ENCODE measurements around the gene SMO.

The SMO gene

DNA sequence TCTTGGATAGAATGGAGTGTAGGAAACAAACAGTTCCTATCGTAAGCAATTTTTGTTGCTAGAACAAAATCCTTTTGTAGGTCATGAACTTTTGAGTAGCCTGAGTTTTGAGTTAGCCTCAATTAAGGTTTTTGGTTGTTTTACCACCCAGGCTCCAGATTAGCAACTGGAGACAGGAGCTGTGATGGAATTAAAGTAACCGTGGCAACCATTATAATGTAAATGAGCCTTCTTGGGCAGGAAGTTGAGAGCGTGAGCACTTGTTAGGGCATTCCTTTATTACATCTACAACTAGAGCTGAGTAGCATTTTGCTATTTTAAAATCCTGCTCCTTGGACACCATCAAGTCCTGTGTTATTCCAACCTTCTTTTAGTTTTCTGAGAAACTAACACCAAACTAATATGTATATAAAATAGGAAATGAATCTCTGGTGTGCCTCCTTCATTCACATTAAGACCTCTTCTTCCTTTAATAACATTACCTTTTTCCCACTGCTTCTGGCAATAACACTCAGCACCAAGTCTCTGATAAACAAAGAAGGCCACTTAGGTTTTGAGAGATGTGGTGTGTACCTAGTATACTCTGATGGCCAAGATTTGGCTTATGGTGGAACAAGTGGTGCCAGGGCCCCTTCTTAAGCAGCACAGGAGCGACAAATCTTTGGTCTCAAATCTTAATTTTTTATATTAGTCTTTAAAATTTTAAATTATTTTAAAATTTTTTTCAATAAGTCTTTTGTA lies 70.4 kb downstream of the SMO start:
- H3K9me3 Mint-ChIP-seq: no peaks in the 10 kb centered on the region
- H3K4me3 Mint-ChIP-seq: no peak overlapping the region
- peaks cover 31% of the 10 kb centered on the region for H3K4me1 Mint-ChIP-seq
- H3K27me3 Mint-ChIP-seq: no peaks in the 10 kb centered on the region
- DNase-seq: no peak
- ATAC-seq: no peak
- no peaks in the 10 kb centered on the region for H3K36me3 Mint-ChIP-seq (ENCODE audit: low read depth)
- H3K27ac Mint-ChIP-seq: no peak overlapping the region

DNA sequence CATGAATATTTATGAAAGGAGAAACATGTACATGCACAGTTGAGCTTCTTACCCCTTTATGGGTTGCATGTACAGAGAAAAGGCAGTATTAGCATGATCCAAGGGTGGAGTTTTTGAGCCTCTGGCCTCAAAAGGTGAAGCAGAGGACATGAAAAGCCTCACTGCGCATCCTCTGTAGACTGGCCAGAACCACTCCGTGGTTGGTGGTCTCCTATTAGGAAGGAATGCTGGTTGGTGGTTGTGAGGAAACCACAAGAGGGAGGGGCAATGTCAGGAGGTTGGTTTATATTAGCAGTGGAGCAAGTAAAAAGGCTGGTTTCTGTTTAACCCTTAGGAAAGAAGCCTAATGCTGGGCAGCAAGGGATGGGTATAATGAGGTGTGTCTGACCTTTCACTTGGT lies 73.9 kb downstream of the SMO start:
- ATAC-seq (no peak), DNase-seq (no peak)
- Mint-ChIP-seq H3K27ac (no peak overlapping the region), H3K4me1 (peaks cover 31% of the 10 kb centered on the region), H3K27me3 (no peaks in the 10 kb centered on the region), H3K4me3 (no peak overlapping the region), H3K9me3 (no peaks in the 10 kb centered on the region), H3K36me3 (ENCODE audit: low read depth) (no peaks in the 10 kb centered on the region)

All from activated naive CD8-positive, alpha-beta T cell treated with anti-CD3 and anti-CD28 coated beads, Interleukin-2, amount 50 U/mL, for 24 hours (primary cell).